H1 (cell line): ENCODE data around the gene HHIP. TPM values are rescaled to one million over a fixed set of nuclear protein-coding genes. Genes with fewer than 3 reads are reported as not detected.

ENCODE experiments used
- GABPA ChIP-seq: IDR thresholded peaks from 2 replicates; pipeline ENCODE4 v1.6.1; 2011; ENCODE audit warnings: mild to moderate bottlenecking, low read length, moderate library complexity, borderline replicate concordance; ENCODE audit not compliant: insufficient read depth
- RNF2 ChIP-seq: fragments of 200-900, 300-1000 bp; sonication (generic); IDR thresholded peaks from 2 replicates; pipeline ENCODE4 v1.7.1; 2016; ENCODE audit warnings: borderline replicate concordance, low read depth, mild to moderate bottlenecking, antibody characterized with exemption, low read length; ENCODE audit not compliant: poor library complexity, severe bottlenecking; ENCODE audit errors: missing control alignments
- SP2 ChIP-seq: IDR thresholded peaks from 2 replicates; pipeline ENCODE4 v1.6.1; 2012; ENCODE audit warnings: mild to moderate bottlenecking, low read length, inconsistent platforms
- polyA plus RNA-seq, 7 experiments: library from polyadenylated mRNA; depleted of rRNA in 3 of 7; stranded (reverse) in 5 of 7; unstranded in 2 of 7; fragments of >200 nt in 5 of 7; fragments of 200-250 nt in 2 of 7; gene quantifications; 1 replicate in 5 of 7; 2 replicates in 1 of 7; 4 replicates in 1 of 7; pipeline versions ENCODE4 v1.2.1 to v1.2.3, GENCODE V29; 2011 to 2013; ENCODE audit warnings: missing spikeins in 2 of 7, mixed read lengths in 2 of 7
- total RNA-seq: library from RNA; stranded (reverse); fragmentation: NEBNext Ultra II Directional; extraction: Animal tissue kit (Norgen Biotek cat#: 25700); gene quantifications from 2 replicates; pipeline ENCODE4 v1.2.1, GENCODE V29; 2021
- TF ChIP-seq, protein P1 (sequence below): IDR thresholded peaks from 2 replicates; pipeline ENCODE4 v1.6.1; 2012; ENCODE audit warnings: inconsistent platforms
- TF ChIP-seq, protein P2 (sequence below): fragments of 300-600 bp; sonication (generic); IDR thresholded peaks from 2 replicates; pipeline ENCODE4 v1.7.1; 2012; ENCODE audit warnings: low read length, moderate library complexity, mild to moderate bottlenecking, inconsistent platforms; ENCODE audit not compliant: insufficient replicate concordance

HHIP gene
- total and polyA plus RNA-seq, 2 of the 8 experiments (the other 6 are each of a cell fraction or from before 2014, with no cell fraction given): 0.05 to 1.3 TPM

DNA sequence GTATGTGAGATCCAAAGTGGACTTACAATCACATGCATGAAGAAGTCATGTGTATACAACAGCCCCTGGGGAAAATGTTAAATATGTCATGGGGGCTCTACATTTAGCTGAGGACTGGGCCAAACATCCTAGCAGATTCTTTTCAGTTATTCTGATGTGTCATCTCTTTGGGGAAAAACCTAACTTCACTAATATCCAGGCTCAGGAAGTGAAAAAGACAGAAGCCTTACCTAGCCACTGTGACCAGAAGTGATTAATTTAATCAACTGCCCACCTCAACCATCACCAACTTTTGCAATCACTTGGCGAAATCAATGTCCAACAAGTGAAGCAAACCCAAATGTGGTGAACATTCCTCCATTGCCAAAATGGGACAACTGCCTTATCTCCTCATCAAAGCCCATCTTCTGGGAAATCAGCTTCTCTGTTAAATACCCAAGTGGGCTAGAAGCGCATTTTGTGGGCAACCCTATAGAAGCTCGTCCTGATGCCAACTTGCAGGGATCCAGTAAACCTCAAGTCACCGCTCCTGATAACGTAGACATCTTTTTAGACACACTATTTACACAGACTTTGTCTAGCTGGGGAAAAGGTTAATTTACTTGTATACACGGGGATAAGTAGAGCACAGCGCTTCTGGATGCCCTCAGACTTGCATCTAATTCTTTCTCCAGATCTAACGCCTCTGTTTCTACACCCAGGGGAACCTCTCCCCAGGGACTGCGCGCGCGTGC lies 1.4 kb upstream of the HHIP start (continued):
- no peak for TF ChIP-seq SP2
- TF ChIP-seq GABPA: no peak
- TF ChIP-seq, protein P1, sequence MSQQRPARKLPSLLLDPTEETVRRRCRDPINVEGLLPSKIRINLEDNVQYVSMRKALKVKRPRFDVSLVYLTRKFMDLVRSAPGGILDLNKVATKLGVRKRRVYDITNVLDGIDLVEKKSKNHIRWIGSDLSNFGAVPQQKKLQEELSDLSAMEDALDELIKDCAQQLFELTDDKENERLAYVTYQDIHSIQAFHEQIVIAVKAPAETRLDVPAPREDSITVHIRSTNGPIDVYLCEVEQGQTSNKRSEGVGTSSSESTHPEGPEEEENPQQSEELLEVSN: no peak
- TF ChIP-seq, protein P2, sequence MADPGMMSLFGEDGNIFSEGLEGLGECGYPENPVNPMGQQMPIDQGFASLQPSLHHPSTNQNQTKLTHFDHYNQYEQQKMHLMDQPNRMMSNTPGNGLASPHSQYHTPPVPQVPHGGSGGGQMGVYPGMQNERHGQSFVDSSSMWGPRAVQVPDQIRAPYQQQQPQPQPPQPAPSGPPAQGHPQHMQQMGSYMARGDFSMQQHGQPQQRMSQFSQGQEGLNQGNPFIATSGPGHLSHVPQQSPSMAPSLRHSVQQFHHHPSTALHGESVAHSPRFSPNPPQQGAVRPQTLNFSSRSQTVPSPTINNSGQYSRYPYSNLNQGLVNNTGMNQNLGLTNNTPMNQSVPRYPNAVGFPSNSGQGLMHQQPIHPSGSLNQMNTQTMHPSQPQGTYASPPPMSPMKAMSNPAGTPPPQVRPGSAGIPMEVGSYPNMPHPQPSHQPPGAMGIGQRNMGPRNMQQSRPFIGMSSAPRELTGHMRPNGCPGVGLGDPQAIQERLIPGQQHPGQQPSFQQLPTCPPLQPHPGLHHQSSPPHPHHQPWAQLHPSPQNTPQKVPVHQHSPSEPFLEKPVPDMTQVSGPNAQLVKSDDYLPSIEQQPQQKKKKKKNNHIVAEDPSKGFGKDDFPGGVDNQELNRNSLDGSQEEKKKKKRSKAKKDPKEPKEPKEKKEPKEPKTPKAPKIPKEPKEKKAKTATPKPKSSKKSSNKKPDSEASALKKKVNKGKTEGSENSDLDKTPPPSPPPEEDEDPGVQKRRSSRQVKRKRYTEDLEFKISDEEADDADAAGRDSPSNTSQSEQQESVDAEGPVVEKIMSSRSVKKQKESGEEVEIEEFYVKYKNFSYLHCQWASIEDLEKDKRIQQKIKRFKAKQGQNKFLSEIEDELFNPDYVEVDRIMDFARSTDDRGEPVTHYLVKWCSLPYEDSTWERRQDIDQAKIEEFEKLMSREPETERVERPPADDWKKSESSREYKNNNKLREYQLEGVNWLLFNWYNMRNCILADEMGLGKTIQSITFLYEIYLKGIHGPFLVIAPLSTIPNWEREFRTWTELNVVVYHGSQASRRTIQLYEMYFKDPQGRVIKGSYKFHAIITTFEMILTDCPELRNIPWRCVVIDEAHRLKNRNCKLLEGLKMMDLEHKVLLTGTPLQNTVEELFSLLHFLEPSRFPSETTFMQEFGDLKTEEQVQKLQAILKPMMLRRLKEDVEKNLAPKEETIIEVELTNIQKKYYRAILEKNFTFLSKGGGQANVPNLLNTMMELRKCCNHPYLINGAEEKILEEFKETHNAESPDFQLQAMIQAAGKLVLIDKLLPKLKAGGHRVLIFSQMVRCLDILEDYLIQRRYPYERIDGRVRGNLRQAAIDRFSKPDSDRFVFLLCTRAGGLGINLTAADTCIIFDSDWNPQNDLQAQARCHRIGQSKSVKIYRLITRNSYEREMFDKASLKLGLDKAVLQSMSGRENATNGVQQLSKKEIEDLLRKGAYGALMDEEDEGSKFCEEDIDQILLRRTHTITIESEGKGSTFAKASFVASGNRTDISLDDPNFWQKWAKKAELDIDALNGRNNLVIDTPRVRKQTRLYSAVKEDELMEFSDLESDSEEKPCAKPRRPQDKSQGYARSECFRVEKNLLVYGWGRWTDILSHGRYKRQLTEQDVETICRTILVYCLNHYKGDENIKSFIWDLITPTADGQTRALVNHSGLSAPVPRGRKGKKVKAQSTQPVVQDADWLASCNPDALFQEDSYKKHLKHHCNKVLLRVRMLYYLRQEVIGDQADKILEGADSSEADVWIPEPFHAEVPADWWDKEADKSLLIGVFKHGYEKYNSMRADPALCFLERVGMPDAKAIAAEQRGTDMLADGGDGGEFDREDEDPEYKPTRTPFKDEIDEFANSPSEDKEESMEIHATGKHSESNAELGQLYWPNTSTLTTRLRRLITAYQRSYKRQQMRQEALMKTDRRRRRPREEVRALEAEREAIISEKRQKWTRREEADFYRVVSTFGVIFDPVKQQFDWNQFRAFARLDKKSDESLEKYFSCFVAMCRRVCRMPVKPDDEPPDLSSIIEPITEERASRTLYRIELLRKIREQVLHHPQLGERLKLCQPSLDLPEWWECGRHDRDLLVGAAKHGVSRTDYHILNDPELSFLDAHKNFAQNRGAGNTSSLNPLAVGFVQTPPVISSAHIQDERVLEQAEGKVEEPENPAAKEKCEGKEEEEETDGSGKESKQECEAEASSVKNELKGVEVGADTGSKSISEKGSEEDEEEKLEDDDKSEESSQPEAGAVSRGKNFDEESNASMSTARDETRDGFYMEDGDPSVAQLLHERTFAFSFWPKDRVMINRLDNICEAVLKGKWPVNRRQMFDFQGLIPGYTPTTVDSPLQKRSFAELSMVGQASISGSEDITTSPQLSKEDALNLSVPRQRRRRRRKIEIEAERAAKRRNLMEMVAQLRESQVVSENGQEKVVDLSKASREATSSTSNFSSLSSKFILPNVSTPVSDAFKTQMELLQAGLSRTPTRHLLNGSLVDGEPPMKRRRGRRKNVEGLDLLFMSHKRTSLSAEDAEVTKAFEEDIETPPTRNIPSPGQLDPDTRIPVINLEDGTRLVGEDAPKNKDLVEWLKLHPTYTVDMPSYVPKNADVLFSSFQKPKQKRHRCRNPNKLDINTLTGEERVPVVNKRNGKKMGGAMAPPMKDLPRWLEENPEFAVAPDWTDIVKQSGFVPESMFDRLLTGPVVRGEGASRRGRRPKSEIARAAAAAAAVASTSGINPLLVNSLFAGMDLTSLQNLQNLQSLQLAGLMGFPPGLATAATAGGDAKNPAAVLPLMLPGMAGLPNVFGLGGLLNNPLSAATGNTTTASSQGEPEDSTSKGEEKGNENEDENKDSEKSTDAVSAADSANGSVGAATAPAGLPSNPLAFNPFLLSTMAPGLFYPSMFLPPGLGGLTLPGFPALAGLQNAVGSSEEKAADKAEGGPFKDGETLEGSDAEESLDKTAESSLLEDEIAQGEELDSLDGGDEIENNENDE: no peak
- no peak for TF ChIP-seq RNF2
- TF ChIP-seq, all 59 proteins: peak for 0
